Smooth muscle cell (in vitro differentiated cells): ENCODE measurements around the gene SP9. TPM values are rescaled to one million over a fixed set of nuclear protein-coding genes. Genes with fewer than 3 reads are reported as not detected.

ENCODE experiments used
- DNase-seq: peaks from one replicate; lab custom pipeline; 2025; ENCODE audit not compliant: unreplicated experiment; lab: John Stamatoyannopoulos, UW
- H2AFZ ChIP-seq: fragments of 200-600 bp; sonication (generic); 2 replicates; pipeline ENCODE4 v1.6.0; 2016; ENCODE audit warnings: antibody characterized with exemption, low read depth, mild to moderate bottlenecking
- H3F3A ChIP-seq: fragments of 200-600 bp; sonication (generic); 2 replicates; pipeline ENCODE4 v1.6.0; 2017; ENCODE audit warnings: antibody characterized with exemption, low read depth
- H3K27ac ChIP-seq: fragments of 200-600 bp; sonication (generic); 2 replicates; pipeline ENCODE4 v1.5.1; 2016; ENCODE audit warnings: low read depth, mild to moderate bottlenecking
- H3K27me3 ChIP-seq: fragments of 200-600 bp; sonication (generic); 2 replicates; pipeline ENCODE4 v1.6.1; 2016; ENCODE audit warnings: low read depth, mild to moderate bottlenecking
- H3K36me3 ChIP-seq: fragments of 200-600 bp; sonication (generic); 2 replicates; pipeline ENCODE4 v1.5.1; 2016; ENCODE audit warnings: low read depth
- H3K4me1 ChIP-seq: fragments of 200-600 bp; sonication (generic); 2 replicates; pipeline ENCODE4 v1.5.1; 2016; ENCODE audit warnings: low read depth
- H3K4me2 ChIP-seq: fragments of 200-600 bp; sonication (generic); 2 replicates; pipeline ENCODE4 v1.6.0; 2016; ENCODE audit warnings: mild to moderate bottlenecking
- H3K4me3 ChIP-seq: fragments of 200-600 bp; sonication (generic); 2 replicates; pipeline ENCODE4 v1.5.1; 2016; ENCODE audit warnings: mild to moderate bottlenecking
- H3K79me2 ChIP-seq: fragments of 200-600 bp; sonication (generic); 2 replicates; pipeline ENCODE4 v1.6.0; 2016; ENCODE audit warnings: low read depth, mild to moderate bottlenecking
- H3K9ac ChIP-seq: fragments of 200-600 bp; sonication (generic); 2 replicates; pipeline ENCODE4 v1.6.0; 2016; ENCODE audit warnings: low read depth
- H3K9me3 ChIP-seq: fragments of 200-600 bp; sonication (generic); replicated peaks from 2 replicates; pipeline ENCODE4 v1.5.1; 2016; ENCODE audit warnings: low read depth
- H4K20me1 ChIP-seq: fragments of 200-600 bp; sonication (generic); 2 replicates; pipeline ENCODE4 v1.6.0; 2016; ENCODE audit warnings: low read depth
- whole genome bisulfite sequencing: methylation state at CpG from one replicate; pipeline ENCODE4 v1.1.7; 2016; ENCODE audit warnings: low lambda C conversion rate; 5-methylcytosine and 5-hydroxymethylcytosine counted together
- polyA plus RNA-seq: library from polyadenylated mRNA; unstranded; fragments of >200 nt; fragmentation: Nextera tagmentation; extraction: Ambion mirVana; gene quantifications from 2 replicates; pipeline ENCODE4 v1.2.1, GENCODE V29; 2016
- total RNA-seq: library from RNA; depleted of rRNA; stranded (reverse); fragments of >200 nt; gene quantifications from 2 replicates; pipeline ENCODE4 v1.2.3, GENCODE V29; 2014
- TF ChIP-seq, protein P1 (sequence below): fragments of 200-600 bp; sonication (generic); IDR thresholded peaks from 2 replicates; pipeline ENCODE4 v1.5.1; 2017; ENCODE audit warnings: borderline replicate concordance, mild to moderate bottlenecking, antibody characterized with exemption; ENCODE audit not compliant: insufficient read depth, poor library complexity, severe bottlenecking

SP9 gene
- total and polyA plus RNA-seq, 2 experiments from 2014 or later, result 0.17 to 0.49 TPM

DNA sequence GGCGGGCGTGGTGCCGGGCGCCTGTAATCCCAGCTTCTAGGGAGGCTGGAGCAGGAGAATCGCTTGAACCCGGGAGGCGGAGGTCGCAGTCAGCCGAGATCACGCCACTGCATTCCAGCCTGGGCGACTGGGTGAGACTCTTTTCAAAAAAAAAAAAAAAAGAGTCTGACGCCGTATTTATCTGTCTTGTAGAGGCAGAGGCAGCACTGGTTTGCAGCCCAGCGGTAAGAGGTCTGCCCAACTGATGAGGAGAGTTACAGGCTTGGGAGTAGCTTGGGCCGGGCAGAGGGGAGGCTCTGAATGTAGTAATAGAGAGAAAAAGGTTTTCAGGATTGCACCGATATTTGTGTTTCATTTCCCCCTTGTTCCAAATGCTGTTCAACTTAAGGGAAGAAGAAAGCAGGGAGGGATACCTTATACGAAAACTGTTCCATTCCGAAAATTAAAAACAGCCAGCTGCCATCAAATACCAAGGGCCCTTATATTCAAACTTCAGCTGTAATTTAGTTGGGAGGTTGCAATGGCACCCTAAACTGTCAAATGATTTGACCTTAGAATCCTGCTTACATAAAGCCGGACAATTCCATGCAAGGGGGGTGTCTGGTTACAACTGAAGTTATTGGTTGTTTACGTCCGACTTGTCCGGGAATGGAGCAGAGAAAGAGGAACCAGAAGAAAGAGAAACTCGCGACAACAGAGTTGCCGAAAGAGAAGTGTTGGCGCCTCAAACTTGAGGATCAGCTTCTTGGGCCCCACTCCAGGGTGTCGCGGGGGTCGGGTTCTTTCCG lies 9.2 kb upstream of the SP9 start:
- H4K20me1 ChIP-seq, result no peaks in the 10 kb centered on the region
- H3K9ac ChIP-seq, result no peak overlapping the region
- peaks cover 15% of the 10 kb centered on the region for H3F3A ChIP-seq
- H2AFZ ChIP-seq, result peak overlapping the region; percentile 81
- peak overlapping the region; percentile 54 for H3K4me3 ChIP-seq
- no peaks in the 10 kb centered on the region for H3K36me3 ChIP-seq
- peaks cover 42% of the 10 kb centered on the region for H3K27me3 ChIP-seq
- no peak for DNase-seq
- H3K4me2 ChIP-seq, result peak overlapping the region; percentile 85
- peaks cover 20% of the 10 kb centered on the region for H3K4me1 ChIP-seq
- WGBS, result 23% methylated on average over 30 of the region's 30 CpGs
- TF ChIP-seq, protein P1, sequence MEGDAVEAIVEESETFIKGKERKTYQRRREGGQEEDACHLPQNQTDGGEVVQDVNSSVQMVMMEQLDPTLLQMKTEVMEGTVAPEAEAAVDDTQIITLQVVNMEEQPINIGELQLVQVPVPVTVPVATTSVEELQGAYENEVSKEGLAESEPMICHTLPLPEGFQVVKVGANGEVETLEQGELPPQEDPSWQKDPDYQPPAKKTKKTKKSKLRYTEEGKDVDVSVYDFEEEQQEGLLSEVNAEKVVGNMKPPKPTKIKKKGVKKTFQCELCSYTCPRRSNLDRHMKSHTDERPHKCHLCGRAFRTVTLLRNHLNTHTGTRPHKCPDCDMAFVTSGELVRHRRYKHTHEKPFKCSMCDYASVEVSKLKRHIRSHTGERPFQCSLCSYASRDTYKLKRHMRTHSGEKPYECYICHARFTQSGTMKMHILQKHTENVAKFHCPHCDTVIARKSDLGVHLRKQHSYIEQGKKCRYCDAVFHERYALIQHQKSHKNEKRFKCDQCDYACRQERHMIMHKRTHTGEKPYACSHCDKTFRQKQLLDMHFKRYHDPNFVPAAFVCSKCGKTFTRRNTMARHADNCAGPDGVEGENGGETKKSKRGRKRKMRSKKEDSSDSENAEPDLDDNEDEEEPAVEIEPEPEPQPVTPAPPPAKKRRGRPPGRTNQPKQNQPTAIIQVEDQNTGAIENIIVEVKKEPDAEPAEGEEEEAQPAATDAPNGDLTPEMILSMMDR, result no peak
- H3K27ac ChIP-seq, result no peak overlapping the region
- H3K79me2 ChIP-seq, result no peaks in the 10 kb centered on the region
- no peaks in the 10 kb centered on the region for H3K9me3 ChIP-seq

DNA sequence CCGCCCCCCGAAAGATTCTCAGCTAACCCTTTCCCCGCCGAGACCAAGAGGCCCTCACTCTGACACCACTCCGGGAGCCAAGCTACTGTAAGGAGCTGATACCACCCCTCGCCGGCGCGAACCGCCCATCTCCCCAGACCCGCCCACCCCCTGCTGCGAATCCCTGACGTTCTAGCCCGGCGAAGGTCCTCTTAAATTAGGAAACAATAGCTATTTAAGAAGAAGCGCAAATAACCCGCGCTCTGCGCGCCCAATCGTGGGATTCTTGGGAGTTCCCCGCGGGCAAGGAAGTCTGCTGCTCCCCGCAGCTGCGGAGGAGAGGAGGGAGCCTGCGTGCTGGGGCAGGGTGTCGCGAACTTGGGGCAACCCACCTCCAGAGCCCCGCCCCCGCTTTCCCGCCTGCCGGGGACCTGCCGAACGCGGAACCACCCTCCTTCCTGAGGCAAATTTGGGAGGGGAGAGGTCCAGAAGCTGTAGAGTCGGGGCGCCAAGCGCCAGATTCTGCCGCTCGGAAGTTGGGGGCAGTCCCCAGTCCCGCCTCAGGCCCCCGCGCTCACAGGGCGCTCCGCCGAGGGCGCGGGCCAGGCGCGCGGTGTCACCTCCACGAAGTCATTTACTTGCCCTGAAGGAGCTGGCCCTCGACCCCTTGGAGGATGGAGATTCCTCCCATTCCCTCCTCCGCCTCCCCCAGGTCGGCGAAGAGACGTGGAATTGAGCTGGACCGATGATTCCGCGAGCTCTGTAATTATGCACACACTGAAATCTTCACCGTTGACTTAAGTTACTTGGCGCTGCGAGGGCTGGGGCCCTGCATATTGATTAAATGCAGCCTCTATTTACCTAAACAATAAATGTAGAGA lies 8.4 kb upstream of the SP9 start:
- Histone ChIP-seq H3K36me3 (no peaks in the 10 kb centered on the region), H2AFZ (peak overlapping the region; percentile 81), H3K4me1 (peaks cover 20% of the 10 kb centered on the region), H3K4me2 (peak overlapping the region; percentile 85), H3K27me3 (peaks cover 44% of the 10 kb centered on the region), H3K79me2 (no peaks in the 10 kb centered on the region), H3F3A (peaks cover 15% of the 10 kb centered on the region), H3K27ac (no peak overlapping the region), H3K9ac (no peak overlapping the region), H4K20me1 (no peaks in the 10 kb centered on the region), H3K9me3 (no peaks in the 10 kb centered on the region), H3K4me3 (peak overlapping the region; percentile 54)
- WGBS, result under 1% methylated on average over 55 of the region's 63 CpGs
- no peak for DNase-seq
- TF ChIP-seq, protein P1, result no peak

DNA sequence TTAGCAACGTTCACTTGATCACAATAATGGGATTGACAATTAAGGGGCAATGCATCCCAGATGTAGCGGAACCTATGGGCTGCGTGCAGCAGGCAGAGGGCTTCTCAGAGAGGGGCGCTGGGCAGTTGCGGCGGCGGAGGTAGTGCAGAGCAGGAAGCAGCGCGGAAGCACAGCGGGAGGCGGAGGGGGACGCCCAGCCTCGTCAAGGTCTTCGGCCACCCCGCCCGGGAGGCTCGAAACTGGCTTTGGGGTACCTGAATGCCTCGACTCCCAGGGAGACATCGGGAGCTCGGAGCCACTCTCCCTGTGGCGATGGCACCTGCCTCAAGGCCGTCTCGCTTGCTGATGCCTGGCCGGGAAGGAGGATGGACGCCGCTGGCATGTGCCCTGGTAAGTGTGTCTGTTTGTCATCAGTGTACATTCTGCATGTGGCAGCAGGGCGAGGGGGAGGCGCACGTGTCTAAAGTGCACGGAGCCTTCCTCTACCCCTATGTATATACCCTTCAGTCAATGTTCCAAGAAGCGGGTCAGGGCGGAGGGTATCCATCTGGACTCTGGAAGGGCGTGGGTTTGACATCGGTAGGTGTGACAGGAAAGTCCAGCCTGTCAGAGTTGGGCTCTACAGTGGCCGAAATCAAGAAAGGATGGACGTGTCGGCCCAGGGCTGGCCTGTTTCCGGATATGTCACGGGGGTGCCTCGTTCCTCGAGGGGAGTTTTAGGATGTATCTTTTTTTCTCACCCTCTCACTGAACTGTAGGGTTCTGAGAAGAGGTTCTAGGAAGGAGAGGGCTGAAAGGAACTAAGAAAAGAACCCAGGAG lies 7.5 kb upstream of the SP9 start:
- Histone ChIP-seq H3K27ac (no peak overlapping the region), H3K9me3 (no peaks in the 10 kb centered on the region), H3K79me2 (no peaks in the 10 kb centered on the region), H3K4me2 (peak overlapping the region; percentile 85), H3K36me3 (no peaks in the 10 kb centered on the region), H3K27me3 (peaks cover 53% of the 10 kb centered on the region), H3K4me3 (peak overlapping the region; percentile 54), H4K20me1 (no peaks in the 10 kb centered on the region), H3K4me1 (peaks cover 20% of the 10 kb centered on the region), H2AFZ (peak overlapping the region; percentile 81), H3K9ac (no peak overlapping the region), H3F3A (peaks cover 15% of the 10 kb centered on the region)
- no peak for DNase-seq
- TF ChIP-seq, protein P1, result no peak
- WGBS, result 6% methylated on average over 39 of the region's 41 CpGs
